Cerebellar cortex (tissue), 1 donor: ENCODE results near the gene TSPAN13.
"Not testable (repeated sequence)": the region's sequence is repeated elsewhere in the genome, so short reads cannot be mapped to it uniquely, and the experiment has no call there.

Experiments used
- DNase-seq: peaks from one replicate; pipeline ENCODE4 v3.0.0-alpha.2; 2015; ENCODE audit warnings: low spot score

TSPAN13 gene

DNA sequence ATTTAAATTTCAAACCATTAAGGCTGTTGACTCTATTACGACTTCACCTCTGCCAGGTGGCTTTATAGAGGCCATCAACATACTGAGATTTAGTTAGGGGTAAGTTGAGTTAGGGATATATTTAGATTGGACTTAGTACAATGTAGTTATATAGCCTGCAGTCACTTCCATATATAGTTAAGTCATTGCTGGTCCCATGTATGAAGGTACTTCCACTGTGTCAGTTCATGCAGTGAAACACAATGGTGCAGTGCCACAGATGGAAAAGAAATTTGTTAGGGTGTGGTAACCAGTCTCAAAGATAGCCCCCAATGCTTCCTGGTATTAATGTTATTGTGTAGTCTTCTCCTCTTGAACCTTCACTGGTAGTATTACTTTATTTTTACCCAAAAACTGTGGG lies 12.6 kb upstream of the TSPAN13 start:
- no peak for DNase-seq

DNA sequence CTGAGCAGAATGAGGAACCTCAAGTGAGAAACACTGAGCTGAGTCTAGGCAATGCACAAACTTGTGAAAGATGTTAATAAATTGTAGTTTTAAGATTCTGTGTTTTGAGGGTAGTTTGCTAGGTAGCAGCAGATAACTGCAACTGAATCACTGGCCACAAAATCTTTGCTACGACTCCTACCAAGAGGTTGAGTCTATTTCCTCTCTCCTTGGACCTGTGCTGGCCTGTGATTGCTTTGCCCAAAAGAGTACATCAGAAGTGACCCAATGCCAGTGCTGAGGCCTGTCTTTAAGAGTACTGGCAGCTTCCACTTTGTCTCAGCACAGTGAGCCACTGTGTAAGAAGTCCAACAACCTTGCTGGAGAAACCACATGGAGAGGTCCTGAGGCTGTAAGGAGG lies 11.9 kb upstream of the TSPAN13 start:
- DNase-seq: no peak

DNA sequence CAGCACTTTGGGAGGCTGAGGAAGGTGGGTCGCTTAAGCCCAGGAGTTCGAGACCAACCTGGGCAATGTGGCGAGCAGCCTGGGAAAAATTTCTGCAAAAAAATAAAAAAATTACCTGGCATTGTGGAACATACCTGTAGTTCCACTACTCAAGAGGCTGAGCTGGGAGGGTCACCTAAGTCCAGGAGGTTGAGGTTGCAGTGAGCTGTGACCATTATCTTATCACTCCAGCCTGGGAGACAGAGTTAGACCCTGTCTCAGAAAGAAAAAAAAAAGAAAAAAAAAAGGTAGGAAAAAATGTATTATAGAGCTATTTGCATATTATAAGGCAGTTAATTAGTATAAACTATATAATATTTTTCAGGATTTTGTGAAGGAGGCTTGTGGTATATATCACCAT lies 11.0 kb upstream of the TSPAN13 start:
- no peak for DNase-seq

DNA sequence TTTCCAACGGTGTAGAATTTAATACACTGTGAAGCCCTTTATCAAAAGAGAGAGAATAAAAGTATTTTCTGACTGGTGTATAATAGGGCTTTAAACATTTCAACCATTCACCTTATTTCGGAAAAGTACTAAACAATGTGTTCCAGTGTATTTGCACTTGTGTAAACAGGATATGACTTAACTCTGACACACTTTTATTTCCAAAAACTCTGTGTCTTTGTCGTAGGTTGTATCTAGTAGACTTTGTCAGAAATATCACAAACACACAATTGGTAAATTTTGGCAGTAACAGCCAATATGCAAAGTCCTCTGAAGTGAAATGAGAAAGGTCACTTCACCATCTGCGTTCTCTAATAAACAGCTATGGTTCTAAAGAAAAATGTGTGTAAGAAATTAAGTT lies 10.3 kb upstream of the TSPAN13 start:
- no peak for DNase-seq

DNA sequence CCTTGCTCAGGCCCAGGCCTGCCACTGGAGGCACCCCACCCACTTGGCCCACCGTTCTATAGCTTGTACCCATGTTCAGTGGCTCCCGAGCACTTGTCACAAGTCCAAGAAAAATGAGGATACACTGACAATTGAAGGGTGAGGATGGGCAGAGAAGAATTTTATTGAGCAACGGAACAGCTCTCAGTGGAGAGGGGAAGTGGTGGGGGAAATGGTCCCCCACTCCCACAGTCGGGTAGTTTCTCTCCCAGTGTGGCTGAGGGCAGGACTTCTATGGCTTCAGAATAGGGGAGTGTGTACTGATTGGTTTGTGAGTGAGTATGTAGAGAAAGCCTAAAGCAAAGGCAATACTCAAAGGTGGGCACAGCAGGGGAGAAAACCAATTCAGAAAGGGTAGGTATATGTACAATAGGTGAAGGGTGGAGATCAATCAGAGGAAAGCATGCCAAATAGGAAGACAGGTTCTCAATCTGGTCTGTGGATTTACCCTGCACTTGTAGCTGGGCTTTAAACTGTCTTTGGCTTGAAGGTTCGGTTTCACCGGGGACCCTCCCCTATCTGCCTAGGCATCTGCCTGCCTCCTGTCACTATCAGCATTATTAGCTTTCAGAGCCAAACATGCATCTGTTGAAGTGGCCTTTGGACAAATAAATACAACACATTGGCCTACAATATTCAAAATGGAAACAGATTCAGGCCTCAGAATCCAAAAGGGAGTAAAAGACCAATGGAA lies 8.9 kb upstream of the TSPAN13 start:
- DNase-seq: no peak

DNA sequence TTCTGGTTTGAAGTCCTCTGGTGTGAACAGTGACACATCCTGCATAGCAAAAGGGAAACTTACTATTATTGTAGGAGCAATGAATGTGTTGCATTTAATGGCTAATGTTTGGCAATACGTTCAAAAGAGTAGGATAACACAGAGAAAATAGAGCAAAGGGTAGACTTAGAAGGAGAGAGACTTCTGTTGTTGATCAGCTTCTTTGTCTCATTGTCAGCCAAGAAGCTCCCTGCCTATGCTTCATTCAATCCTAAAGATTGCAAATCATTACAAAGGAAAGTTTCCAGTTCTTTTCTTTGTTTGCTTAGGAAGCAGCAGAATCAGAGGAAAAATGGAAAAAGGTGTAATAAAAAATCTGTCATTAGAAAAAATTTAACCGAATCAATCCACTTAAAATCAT lies 7.9 kb upstream of the TSPAN13 start:
- no peak for DNase-seq

DNA sequence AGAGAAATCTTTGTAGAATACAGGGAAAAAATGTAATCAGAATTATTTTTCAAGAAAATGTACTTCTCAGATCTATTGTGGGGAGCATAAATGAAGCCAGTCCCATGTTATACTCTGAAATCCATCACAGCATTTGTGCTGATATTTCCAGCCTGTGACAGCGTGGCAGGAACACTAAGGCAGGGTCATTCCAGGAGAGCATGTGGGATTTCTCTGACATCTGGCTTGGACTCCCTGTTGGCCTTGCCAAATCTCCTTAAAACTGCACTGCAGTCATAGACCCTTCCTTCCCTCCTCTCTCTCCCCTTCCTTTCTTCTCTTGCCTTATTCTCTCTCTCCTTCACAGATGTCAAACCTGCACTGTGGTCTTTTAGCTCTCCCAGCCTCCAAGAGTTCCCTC lies 6.5 kb upstream of the TSPAN13 start:
- DNase-seq: no peak

DNA sequence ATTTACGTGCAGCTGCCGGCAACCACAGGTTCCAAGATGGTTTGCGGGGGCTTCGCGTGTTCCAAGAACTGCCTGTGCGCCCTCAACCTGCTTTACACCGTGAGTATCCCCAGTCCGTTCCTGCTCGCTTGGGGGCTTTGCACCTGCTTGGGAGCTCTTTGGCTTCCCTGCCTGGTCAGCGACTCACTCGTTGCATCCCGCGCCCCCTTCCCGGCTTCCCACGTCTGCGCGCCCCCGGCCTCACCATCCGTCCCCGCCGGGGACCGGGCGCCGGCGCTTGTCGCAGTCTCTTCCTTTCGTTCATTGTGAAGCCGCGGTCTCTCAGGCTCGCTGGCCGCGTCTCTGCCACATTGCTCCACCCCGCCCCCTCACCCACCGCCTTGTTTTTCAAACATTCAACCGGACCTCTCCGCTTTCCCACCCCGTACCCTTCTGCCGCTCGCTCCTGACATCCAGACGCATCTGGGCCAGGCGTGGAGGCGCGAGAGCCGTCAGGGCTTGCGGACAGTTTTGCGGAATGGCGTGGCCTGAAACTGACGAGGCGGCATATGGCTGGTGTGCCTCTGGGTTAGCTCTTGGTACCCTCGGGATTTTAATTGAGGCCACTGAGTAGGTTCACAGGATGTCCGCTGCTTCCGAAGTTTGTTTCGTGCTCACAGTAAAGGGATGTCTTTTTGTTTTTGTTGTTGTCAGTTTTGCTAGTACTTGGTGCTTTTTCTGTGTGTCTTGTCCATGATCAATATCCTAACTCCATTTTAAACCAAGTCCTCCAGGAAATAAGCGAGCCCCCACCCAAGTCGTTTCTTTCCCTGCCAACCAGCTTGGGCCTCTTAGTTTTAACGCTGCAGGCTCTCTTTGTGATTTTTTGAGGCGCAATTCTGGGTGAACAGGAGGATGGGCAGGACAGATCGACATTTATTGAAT lies 639 bp downstream of the TSPAN13 start:
- DNase-seq: peak; percentile 45

DNA sequence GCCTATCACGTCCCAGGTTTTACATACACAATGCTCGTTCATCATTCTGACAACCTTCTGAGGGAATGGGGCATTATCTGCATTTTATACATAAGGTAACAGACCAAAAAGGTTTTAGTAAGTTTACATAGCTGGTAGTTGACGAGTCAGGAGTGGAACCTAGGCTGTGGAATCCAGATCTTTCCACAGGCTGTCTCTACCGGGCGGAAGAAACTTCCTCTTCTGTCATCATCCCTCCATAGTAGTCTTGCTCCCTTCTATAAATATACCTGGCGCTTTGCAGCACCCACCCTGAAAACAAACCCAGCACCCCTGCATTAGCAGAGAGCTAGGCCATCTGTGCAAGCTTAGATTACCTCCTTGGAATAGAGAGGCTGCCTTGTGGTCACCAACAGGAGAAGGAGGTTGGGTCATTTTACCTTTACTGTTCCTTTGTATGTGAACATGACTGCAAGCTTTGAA lies 1.3 kb downstream of the TSPAN13 start:
- DNase-seq: peak; percentile 65

DNA sequence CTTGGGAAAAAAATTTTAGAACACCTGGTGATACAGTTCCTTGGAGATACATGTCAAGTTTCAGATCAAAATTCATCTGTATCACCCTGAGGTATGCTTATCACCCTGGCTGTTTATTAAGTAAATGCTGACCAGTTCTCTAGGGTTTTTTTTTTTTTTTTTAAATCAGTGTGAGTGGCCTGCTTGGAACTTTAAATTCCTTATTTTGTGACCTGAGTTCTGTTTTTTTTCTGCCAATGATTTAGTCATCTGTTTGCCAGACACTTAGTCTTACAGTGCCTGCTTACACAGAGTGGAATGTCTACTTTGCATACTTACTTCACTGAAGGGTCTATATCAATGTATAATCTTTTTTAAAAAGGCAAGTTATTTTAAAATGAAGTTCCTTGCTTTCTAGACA lies 1.8 kb downstream of the TSPAN13 start:
- peak; percentile 10 for DNase-seq

DNA sequence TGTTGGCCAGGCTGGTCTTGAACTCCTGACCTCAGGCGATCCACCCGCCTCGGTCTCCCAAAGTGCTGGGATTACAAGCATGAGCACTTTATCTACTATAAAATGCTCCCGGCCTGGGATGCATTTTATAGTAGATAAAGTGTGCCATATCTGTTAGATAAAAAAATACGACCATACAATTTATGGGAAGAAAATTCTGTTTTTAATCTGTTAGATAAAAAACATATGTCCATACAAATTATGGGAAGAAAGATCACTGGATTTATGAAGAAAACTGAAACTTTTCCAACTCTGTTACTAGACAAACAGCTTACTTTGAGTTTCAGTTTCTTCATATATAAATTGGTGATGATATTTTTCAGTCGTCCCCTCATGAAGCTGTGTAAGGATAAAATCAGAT lies 4.5 kb downstream of the TSPAN13 start:
- DNase-seq: no peak

DNA sequence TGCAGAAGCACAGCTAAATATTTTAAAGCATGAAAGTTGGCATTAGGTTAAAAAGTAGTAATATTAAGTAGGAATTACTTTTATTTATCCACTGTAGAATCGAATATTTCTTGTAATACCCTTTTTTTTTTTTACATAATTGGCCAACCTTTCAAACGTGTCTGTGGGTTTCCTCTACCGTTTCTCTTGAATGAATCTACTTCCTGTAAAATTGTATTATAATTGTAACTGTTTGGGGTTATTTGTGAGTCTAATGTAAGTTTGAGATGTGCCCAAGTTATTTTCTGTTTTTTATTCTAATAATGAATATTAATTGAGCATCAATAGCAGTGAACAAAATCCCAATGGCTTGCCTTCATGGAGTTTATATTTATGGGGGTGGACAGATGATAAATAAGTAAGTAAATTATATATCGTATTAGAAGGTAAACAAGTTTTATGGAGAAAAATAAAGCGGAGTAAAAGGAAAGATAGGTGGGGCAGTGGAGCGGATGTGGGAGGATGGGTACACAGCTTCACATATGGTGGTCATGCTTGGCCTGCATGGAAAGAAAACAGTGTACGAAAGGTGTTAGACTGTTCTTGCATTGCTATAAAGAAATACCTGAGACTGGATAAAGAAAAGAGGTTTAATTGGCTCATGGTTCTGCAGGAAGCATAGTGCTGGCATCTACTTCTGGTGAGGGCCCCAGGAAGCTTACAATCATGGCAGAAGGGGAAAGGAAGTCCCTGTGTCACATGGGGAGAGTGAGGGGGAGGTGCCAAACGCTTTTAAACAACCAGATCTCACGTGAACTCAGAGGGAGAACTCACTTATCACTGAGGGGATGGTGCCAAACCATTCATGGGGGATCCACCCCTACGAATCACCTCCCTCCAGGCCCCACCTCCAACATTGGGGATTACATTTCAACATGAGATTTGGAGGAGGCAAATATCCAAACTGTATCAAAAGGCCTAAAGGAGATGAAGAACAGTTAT lies 5.4 kb downstream of the TSPAN13 start:
- no peak for DNase-seq

DNA sequence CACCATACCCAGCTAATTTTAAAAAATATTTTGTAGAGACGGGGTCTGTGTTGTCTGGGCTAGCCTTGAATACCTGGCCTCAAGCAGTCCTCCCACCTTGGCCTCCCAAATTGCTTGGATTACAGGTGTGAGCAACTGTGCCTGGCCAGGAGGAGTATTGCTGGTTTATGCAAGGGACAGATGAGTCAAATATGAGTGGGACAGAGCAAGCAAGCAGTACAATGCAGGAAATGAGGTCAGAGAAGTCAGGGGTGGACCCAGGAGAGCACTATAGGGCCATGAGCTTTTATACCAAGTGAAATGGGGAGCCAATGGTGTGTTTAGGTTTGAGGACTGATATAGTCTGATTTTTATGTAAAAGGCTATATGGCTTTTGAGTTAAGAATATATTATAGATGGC lies 6.3 kb downstream of the TSPAN13 start:
- DNase-seq: no peak

DNA sequence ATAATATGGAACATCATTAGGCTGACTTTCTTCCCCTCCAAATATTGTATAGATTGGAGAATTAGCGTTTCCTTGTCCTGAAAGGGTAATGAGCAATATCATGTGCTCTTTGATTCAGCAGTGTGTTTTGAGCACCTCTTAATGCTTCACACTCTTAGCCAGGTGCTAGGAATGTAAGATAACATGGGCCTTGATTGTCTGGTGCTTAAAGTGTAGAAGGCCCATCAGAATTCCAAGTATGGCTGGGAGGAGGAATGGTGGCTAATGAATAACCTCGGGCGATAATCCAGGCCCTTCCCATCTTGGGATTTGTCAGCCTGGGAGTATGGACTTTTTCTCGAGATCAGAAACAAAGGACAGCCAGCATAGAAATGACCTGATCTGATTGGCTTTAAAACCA lies 8.6 kb downstream of the TSPAN13 start:
- DNase-seq: no peak

DNA sequence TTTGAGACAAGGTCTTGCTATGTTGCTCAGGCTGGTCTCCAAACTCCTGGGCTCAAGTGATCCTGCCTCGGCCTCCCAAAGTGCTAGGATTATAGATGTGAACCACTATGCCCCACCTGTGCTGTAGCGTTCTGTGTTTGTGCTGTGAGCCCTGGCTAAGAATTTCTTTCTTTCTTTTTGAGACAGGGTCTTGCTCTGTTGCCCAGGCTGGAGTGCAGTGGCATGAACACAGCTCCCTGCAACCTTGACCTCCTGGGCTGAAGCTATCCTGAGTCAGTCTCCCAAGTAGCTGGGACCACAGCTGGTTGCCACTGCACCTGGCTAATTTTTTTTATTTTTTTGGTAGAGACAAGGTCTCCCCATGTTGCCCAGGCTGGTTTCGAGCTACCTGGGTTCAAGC lies 11.4 kb downstream of the TSPAN13 start:
- DNase-seq: no peak

DNA sequence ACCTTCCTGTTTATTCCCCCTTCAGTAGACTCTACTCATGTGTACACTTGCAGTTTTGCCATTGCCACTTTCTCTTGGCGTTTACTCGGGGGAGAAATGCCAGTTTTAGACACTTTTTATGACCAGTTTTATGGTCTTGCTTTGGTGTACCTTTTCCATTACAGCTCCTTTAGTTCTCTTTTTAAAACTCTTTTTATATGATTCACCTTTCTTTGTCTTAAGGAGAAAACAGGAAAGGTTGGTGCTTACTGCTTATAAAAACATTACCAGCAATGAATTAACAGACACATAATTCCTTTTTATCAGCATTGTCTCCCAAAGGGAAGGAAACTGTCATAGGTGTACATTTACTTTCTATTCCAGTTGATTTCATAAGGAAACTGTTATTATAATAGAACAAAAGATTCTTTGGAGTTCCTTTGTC lies 11.9 kb downstream of the TSPAN13 start:
- no peak for DNase-seq

DNA sequence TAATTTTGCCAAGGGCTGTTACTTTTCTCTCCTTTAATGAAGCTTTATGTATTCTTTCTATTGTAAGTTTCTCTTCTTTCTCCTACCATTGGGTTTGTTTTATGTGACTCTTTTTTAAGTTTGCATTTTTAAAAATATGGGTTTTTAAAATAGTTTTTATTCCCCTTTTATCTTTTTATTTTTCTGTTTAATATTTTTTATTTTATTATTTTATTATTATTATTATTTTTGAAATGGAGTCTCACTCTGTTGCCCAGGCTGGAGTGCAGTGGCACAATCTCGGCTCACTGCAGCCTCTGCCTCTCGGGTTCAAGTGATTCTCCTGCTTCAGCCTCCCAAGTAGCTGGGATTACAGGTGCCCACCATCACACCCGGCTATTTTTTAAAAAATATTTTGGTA lies 16.4 kb downstream of the TSPAN13 start:
- DNase-seq: not testable (repeated sequence)

DNA sequence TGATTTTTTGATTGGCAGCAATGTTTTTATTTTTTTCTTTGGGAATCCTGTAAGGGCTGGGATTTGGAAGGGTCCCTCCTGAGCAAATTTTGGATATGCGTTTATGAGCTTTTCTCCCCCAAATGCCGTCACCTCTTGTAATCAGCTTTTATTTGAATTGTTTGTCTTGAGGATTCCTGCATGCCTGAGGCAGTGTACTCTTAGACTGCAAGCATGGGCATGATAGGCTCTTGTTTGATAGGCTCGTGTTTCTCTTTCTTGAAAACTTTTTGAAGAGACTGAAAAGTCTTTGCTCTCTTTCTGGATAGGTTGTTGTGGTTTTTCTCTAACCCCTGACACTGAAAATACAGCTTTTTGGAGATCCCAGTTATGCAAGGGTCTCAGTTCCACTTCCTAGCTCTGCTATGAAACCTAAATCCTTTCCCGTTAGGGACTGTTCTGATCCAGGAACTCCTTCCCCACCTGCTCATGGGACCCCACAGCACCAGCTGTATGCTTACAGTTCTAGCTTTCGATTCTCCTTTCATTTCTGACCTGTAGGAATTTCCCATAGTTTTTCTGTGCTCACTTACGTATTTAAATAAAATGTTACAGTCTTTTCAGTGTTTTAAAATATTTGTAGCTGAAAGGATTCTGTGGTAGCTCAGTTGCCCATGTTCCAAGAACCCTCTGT lies 17.2 kb downstream of the TSPAN13 start:
- no peak for DNase-seq

DNA sequence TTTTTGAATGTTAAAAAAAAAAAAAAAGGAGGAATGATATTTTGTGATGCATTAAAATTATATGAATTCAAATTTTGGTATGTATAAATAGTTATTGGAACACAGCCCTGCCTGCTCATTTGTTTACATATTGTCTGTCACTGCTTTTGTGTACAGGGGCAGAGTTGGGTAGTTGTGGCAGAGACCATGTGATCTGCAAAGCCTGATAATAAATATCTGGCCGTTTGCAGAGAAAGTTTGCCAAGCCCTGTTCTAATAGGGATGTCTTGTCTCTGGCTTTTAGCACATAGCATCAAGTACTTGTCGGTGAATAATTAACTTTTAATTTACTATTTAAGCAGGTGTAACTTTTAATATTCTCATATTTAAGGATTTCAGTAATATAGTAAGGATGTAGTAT lies 19.8 kb downstream of the TSPAN13 start:
- DNase-seq: no peak

DNA sequence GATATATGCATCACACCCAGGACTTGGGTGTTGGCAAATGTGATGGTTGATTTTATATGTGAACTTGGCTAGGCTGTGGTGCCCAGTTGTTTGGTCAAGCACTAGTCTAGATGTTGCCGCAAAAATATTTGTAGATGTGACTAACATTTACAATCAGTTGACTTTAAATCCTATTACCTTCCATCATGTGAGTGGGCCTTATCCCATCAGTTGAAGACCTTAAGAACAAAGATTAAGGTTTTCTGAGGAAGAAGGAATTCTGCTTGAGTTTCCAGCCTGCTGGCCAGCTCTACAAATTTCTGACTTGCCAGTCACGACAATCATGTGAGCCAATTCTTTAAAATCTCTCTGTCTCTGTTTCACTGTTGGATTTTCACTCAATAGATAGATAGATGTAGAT lies 20.3 kb downstream of the TSPAN13 start:
- DNase-seq: no peak

DNA sequence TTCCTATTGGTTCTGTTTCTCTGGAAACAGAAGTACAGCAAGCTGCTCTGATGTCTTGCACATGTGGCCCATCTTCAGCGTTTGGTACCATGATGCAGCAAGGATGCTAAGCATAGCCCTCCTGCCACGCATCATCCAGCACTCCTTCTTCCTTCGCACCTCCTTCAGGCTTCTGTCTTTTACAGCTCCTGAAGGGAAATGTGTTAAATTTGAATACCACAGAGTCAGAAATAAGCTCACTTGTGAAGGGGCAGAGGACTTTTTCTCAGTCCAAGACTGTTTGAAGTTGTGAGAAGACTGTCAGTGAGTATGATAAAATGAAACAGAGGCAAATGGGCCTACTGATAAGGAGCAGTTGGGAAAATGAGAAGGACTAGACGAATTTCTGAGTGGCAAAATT lies 20.7 kb downstream of the TSPAN13 start:
- DNase-seq: no peak

DNA sequence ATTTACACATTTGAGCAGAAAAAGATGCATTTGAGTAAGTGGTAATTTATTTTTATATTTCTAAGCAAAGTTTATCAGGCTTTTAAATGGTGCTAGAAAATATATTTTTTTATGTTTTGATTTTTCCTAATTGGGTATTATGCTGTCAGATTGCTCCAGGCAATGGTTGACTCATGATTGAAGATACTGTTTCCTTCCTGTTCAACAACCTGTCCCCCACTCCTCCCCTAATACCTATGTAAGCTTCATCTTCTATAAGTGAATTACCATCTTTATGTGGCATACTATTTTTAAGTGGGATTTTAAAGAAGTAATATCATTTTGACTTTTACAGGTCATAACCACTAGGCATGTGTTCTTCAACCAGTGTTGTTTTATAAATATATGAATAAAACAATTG lies 21.4 kb downstream of the TSPAN13 start:
- DNase-seq: no peak
